ENCODE results near the gene GNAS-AS1.

The GNAS-AS1 gene

GRCh38 chr20:58877050-58877975, 26.6 kb upstream of the GNAS-AS1 start:
- no peak for TF ChIP-seq PAX5 (IDR thresholded peaks at IDR 0.05; ENCODE audit: insufficient read depth, low read length, severe bottlenecking)
- TF ChIP-seq POU2F2 (IDR thresholded peaks at IDR 0.05; ENCODE audit: low read depth, low read length) = no peak
- TF ChIP-seq SPI1 (IDR thresholded peaks at IDR 0.05; ENCODE audit: low read depth, low read length) = no peak
- no peak for TF ChIP-seq POLR2A (IDR thresholded peaks at IDR 0.05; ENCODE audit: low read depth, low read length)
- TF ChIP-seq TAF1 (IDR thresholded peaks at IDR 0.05; ENCODE audit: low read depth, low read length) = no peak
- TF ChIP-seq POLR2AphosphoS5 (IDR thresholded peaks at IDR 0.05; ENCODE audit: low read depth, low read length) = no peak
- no peak for FAIRE-seq
- DNase-seq (ENCODE audit: insufficient read length, low spot score) = no peak

- no peak for DNase-seq (ENCODE audit: insufficient read length, low spot score)
- TF ChIP-seq PAX5 (IDR thresholded peaks at IDR 0.05; ENCODE audit: insufficient read depth, low read length, severe bottlenecking) (no peak), TAF1 (IDR thresholded peaks at IDR 0.05; ENCODE audit: low read depth, low read length) (no peak), POLR2A (IDR thresholded peaks at IDR 0.05; ENCODE audit: low read depth, low read length) (no peak), SPI1 (IDR thresholded peaks at IDR 0.05; ENCODE audit: low read depth, low read length) (no peak), POU2F2 (IDR thresholded peaks at IDR 0.05; ENCODE audit: low read depth, low read length) (no peak), POLR2AphosphoS5 (IDR thresholded peaks at IDR 0.05; ENCODE audit: low read depth, low read length) (no peak)
- no peak for FAIRE-seq
Measured at GRCh38 chr20:58876437-58876836, 25.7 kb upstream of the GNAS-AS1 start.

DNA sequence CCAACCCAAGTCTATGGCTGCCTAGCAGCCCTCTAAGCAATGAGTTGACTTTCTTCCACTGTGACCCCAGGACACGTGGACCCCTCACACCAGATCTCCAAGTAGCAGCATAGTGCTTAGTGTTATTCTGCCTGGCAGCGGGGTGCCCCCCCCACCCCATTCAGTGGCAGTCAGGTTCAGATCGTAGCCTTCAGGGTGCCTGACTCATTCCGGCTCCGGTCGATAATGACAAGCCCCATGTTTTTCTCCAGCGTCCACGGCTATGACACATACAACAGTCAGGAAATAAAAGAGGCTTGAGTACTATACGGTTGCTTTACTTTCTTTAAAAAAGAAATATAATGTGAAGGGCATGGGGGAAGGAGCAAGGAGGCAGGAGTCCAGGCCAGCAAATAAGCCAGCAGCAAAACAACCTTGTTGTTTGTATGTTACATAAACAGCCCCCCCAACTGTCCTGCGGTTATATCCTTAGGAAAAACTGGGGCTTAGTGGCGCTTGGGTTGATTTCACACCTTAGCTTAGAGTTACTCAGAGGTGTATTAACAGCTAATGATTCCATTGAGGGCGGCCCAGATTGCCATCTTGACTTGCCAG, 24.9 kb upstream of the GNAS-AS1 start:
- DNase-seq (ENCODE audit: insufficient read length, low spot score) (no peak), FAIRE-seq (no peak)
- TF ChIP-seq POU2F2 (IDR thresholded peaks at IDR 0.05; ENCODE audit: low read depth, low read length) (no peak), POLR2AphosphoS5 (IDR thresholded peaks at IDR 0.05; ENCODE audit: low read depth, low read length) (no peak), TAF1 (IDR thresholded peaks at IDR 0.05; ENCODE audit: low read depth, low read length) (no peak), SPI1 (IDR thresholded peaks at IDR 0.05; ENCODE audit: low read depth, low read length) (no peak), PAX5 (IDR thresholded peaks at IDR 0.05; ENCODE audit: insufficient read depth, low read length, severe bottlenecking) (no peak), POLR2A (IDR thresholded peaks at IDR 0.05; ENCODE audit: low read depth, low read length) (no peak)

DNA sequence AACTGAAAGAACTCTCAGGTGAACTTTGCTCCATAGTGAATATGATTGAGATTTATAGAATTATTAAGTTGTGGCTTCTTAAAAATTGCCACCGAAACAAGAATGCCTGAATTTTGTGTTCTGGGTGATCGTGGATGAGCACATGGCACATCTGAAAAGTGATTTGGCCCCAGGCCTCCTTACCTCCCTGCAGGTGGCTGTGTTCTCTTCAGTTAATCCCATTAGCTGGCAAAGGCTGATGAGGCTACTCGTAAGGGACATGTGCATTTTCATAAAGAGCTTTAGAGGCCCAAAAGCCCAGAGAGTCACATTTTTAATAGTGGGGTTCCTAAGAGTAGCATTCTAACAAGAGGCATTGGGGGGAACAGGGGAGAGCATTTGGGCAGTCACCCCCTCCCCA, 24.4 kb upstream of the GNAS-AS1 start:
- TF ChIP-seq POLR2AphosphoS5 (IDR thresholded peaks at IDR 0.05; ENCODE audit: low read depth, low read length) (no peak), TAF1 (IDR thresholded peaks at IDR 0.05; ENCODE audit: low read depth, low read length) (no peak), SPI1 (IDR thresholded peaks at IDR 0.05; ENCODE audit: low read depth, low read length) (no peak), POLR2A (IDR thresholded peaks at IDR 0.05; ENCODE audit: low read depth, low read length) (no peak), PAX5 (IDR thresholded peaks at IDR 0.05; ENCODE audit: insufficient read depth, low read length, severe bottlenecking) (no peak), POU2F2 (IDR thresholded peaks at IDR 0.05; ENCODE audit: low read depth, low read length) (no peak)
- FAIRE-seq = no peak
- no peak for DNase-seq (ENCODE audit: insufficient read length, low spot score)

DNA sequence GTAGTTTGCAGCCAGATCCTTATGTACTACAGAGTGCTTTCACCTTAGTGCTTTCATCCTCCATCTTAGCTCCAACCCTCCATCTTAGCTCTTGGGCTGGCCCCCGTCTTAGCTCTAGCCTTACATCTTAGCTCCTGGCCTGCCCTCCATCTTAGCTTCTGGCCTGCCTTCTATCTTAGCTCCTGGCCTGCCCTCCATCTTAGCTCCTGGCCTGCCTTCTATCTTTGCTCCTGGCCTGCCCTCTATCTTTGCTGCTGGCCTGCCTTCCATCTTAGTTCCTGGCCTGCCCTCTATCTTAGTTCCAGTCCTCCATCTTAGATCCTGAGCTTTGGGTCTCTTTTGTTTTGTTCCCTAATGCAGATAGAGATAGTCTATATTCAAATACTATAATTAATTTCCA, 23.8 kb upstream of the GNAS-AS1 start:
- DNase-seq (ENCODE audit: insufficient read length, low spot score) (no peak), FAIRE-seq (no peak)
- TF ChIP-seq POLR2A (IDR thresholded peaks at IDR 0.05; ENCODE audit: low read depth, low read length) (no peak), SPI1 (IDR thresholded peaks at IDR 0.05; ENCODE audit: low read depth, low read length) (no peak), POU2F2 (IDR thresholded peaks at IDR 0.05; ENCODE audit: low read depth, low read length) (no peak), PAX5 (IDR thresholded peaks at IDR 0.05; ENCODE audit: insufficient read depth, low read length, severe bottlenecking) (no peak), POLR2AphosphoS5 (IDR thresholded peaks at IDR 0.05; ENCODE audit: low read depth, low read length) (no peak), TAF1 (IDR thresholded peaks at IDR 0.05; ENCODE audit: low read depth, low read length) (no peak)

DNA sequence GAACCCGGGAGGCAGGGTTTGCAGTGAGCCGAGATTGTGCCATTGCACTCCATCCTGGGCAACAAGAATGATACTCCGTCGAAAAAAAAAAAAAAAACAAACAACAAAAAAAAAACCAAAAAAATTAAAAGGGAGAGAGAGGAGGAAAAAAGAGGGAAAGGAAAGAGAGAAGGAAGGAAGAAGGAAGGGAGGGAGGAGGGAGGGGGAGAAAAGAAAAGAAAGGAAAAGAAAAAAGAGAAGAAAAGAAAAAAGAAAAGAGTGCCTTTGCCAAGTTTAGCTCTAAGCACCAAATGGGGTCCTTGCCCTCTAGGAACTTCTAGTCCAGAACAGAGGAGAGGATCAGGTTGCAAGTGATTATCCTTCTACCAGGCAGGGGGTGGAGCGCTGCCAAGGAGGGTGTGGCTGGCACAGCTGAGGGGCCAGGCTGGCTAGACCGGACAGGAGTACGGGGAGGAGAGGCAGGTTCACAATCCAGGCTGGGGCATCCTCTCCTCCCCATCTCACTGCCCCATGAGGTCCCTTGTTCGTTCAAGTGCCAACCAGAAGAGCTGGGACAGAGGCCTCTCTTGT, 20.9 kb upstream of the GNAS-AS1 start:
- no peak for FAIRE-seq
- no peak for DNase-seq (ENCODE audit: insufficient read length, low spot score)
- no peak for TF ChIP-seq POLR2A (IDR thresholded peaks at IDR 0.05; ENCODE audit: low read depth, low read length)
- TF ChIP-seq PAX5 (IDR thresholded peaks at IDR 0.05; ENCODE audit: insufficient read depth, low read length, severe bottlenecking) = no peak
- no peak for TF ChIP-seq SPI1 (IDR thresholded peaks at IDR 0.05; ENCODE audit: low read depth, low read length)
- TF ChIP-seq TAF1 (IDR thresholded peaks at IDR 0.05; ENCODE audit: low read depth, low read length) = no peak

DNA sequence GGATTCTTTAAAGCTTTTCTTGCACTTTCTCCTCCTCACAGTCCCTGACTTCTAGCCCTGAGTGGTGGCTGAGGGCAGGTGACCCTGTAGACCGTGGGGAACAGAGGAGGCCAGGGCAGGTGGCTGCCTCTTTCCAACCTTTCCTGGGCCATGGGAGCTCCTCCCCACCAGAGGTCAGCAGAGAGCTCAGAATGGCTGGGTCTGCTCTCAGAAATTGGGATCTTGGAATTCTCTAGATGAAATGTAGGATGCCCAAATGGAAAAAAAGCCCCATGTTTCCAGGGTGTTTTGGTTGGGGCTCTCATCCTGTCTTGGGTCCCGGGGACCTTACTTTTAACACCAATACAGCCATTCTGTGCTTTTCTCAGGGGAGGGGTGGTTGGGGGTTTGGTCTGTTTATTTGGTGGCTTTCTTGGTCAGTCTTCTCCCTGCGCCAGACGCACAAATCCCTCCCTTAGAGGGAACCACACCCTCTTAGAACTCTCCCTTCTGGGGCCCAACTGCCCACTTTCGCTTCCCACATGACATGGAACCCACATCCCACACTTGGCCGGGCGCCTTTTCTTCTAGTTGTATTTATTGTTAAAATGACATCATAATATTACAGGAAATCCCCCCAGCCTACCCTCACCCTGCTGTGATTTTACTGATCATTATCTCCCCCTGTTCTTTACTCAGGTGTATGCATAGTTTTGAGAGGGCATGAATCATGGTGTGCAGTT, 19.8 kb upstream of the GNAS-AS1 start:
- FAIRE-seq = peak; percentile 26
- TF ChIP-seq POLR2AphosphoS5 (IDR thresholded peaks at IDR 0.05; ENCODE audit: low read depth, low read length) (no peak), TAF1 (IDR thresholded peaks at IDR 0.05; ENCODE audit: low read depth, low read length) (no peak), SPI1 (IDR thresholded peaks at IDR 0.05; ENCODE audit: low read depth, low read length) (no peak), PAX5 (IDR thresholded peaks at IDR 0.05; ENCODE audit: insufficient read depth, low read length, severe bottlenecking) (no peak), POU2F2 (IDR thresholded peaks at IDR 0.05; ENCODE audit: low read depth, low read length) (no peak), POLR2A (IDR thresholded peaks at IDR 0.05; ENCODE audit: low read depth, low read length) (no peak)
- no peak for DNase-seq (ENCODE audit: insufficient read length, low spot score)

DNA sequence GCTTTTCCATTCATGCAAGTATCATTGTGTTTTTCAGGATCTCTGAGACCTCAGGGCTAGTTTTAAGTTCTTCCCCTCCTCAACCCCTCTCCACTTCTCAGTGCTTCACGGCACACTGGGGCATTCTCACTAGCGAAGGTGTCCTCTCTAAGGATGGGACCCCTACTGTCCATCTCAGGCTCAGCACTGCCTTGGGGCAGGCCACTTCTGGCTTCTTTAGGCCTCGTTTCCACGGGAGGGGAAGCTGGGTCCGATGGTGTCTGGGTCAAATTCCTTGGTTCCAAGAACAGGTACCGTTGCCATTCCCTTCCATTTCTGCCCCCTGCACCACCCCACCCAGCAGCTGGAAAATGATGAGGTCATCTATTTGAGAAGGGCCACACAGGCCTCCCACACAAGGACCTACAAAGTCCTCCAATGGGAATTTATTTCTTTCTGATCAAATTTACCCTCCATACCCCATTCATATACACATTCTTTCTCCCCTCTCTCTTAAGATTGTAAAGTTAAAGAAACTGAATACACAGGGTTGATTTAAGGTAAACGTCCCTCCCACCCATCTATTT, 19.0 kb upstream of the GNAS-AS1 start:
- TF ChIP-seq POLR2A (IDR thresholded peaks at IDR 0.05; ENCODE audit: low read depth, low read length) (no peak), POU2F2 (IDR thresholded peaks at IDR 0.05; ENCODE audit: low read depth, low read length) (no peak), SPI1 (IDR thresholded peaks at IDR 0.05; ENCODE audit: low read depth, low read length) (no peak), TAF1 (IDR thresholded peaks at IDR 0.05; ENCODE audit: low read depth, low read length) (no peak), POLR2AphosphoS5 (IDR thresholded peaks at IDR 0.05; ENCODE audit: low read depth, low read length) (no peak), PAX5 (IDR thresholded peaks at IDR 0.05; ENCODE audit: insufficient read depth, low read length, severe bottlenecking) (no peak)
- DNase-seq (ENCODE audit: insufficient read length, low spot score) (no peak), FAIRE-seq (no peak)
